GM19025 (cell line): ENCODE measurements around the gene HEATR5A.
"Not testable (repeated sequence)": the region's sequence is repeated elsewhere in the genome, so short reads cannot be mapped to it uniquely, and the experiment has no call there.

Source experiments
- ATAC-seq: cut with Tn5 transposase; IDR thresholded peaks from one replicate; pipeline ENCODE4 v1.9.1; 2021; ENCODE audit warnings: mild to moderate bottlenecking, low read depth, moderate library complexity; ENCODE audit not compliant: unreplicated experiment

Gene HEATR5A

GRCh38 chr14:31291210-31291609 lies 129.1 kb downstream of the HEATR5A start:
- no peak for ATAC-seq

GRCh38 chr14:31287294-31287972 lies 132.9 kb downstream of the HEATR5A start:
- no peak for ATAC-seq

- no peak for ATAC-seq
Observed at GRCh38 chr14:31286456-31287293, 133.7 kb downstream of the HEATR5A start.

- ATAC-seq = no peak
Observed at GRCh38 chr14:31283578-31284252, 136.6 kb downstream of the HEATR5A start.

- no peak for ATAC-seq
Observed at GRCh38 chr14:31283153-31283552, 137.2 kb downstream of the HEATR5A start.

- no peak for ATAC-seq
Observed at GRCh38 chr14:31280871-31281220, 139.5 kb downstream of the HEATR5A start.

- no peak for ATAC-seq
Observed at GRCh38 chr14:31280132-31280870, 140.0 kb downstream of the HEATR5A start.

GRCh38 chr14:31278883-31279282 lies 141.5 kb downstream of the HEATR5A start:
- no peak for ATAC-seq

- ATAC-seq = no peak
Observed at GRCh38 chr14:31277085-31277484, 143.3 kb downstream of the HEATR5A start.

- not testable (repeated sequence) for ATAC-seq
Observed at GRCh38 chr14:31276417-31276816, 143.9 kb downstream of the HEATR5A start.

- no peak for ATAC-seq
Observed at GRCh38 chr14:31275731-31276130, 144.6 kb downstream of the HEATR5A start.

GRCh38 chr14:31271648-31272047 lies 148.7 kb downstream of the HEATR5A start:
- ATAC-seq = no peak

GRCh38 chr14:31270196-31270772 lies 150.1 kb downstream of the HEATR5A start:
- ATAC-seq = no peak

GRCh38 chr14:31269634-31270195 lies 150.6 kb downstream of the HEATR5A start:
- no peak for ATAC-seq

GRCh38 chr14:31268216-31268615 lies 152.1 kb downstream of the HEATR5A start:
- no peak for ATAC-seq

GRCh38 chr14:31266437-31267331 lies 153.7 kb downstream of the HEATR5A start:
- no peak for ATAC-seq

GRCh38 chr14:31265701-31266398 lies 154.5 kb downstream of the HEATR5A start:
- no peak for ATAC-seq

- no peak for ATAC-seq
Observed at GRCh38 chr14:31263485-31264133, 156.7 kb downstream of the HEATR5A start.
